Skeletal muscle satellite cell (primary cell): ENCODE data around the gene FHIT.
"Not testable (repeated sequence)": the region's sequence is repeated elsewhere in the genome, so short reads cannot be mapped to it uniquely, and the experiment has no call there.

Experiments
- H3K27me3 ChIP-seq: 2 replicates; pipeline ENCODE4 v1.7.0; 2013; ENCODE audit warnings: low read length; ENCODE audit not compliant: control insufficient read depth, insufficient read depth
- H3K36me3 ChIP-seq: 2 replicates; pipeline ENCODE4 v1.7.0; 2013; ENCODE audit warnings: mild to moderate bottlenecking, control low read depth, low read length; ENCODE audit not compliant: insufficient read depth
- H3K4me1 ChIP-seq: 2 replicates; pipeline ENCODE4 v1.7.0; 2013; ENCODE audit warnings: low read length; ENCODE audit not compliant: control insufficient read depth, insufficient read depth
- H3K4me2 ChIP-seq: 2 replicates; pipeline ENCODE4 v1.7.0; 2013; ENCODE audit warnings: mild to moderate bottlenecking, low read length
- H3K4me3 ChIP-seq: 2 replicates; pipeline ENCODE4 v1.7.0; 2013; ENCODE audit warnings: low read length
- H3K9ac ChIP-seq: 2 replicates; pipeline ENCODE4 v1.7.0; 2013; ENCODE audit warnings: mild to moderate bottlenecking, low read depth, low read length, moderate library complexity
- H3K9me3 ChIP-seq: replicated peaks from 2 replicates; pipeline ENCODE4 v1.7.0; 2013; ENCODE audit warnings: mild to moderate bottlenecking, control low read depth, low read length

Gene FHIT

GRCh38 chr3:60675424-60675823 is 575.8 kb downstream of the FHIT start:
- Histone ChIP-seq H3K9ac (no peak overlapping the region), H3K4me1 (no peaks in the 10 kb centered on the region), H3K4me2 (no peak overlapping the region), H3K4me3 (no peak overlapping the region), H3K9me3 (no peaks in the 10 kb centered on the region), H3K36me3 (no peaks in the 10 kb centered on the region), H3K27me3 (no peaks in the 10 kb centered on the region)

- Histone ChIP-seq H3K27me3 (no peaks in the 10 kb centered on the region), H3K4me2 (no peak overlapping the region), H3K4me3 (no peak overlapping the region), H3K9ac (no peak overlapping the region), H3K9me3 (no peaks in the 10 kb centered on the region), H3K36me3 (no peaks in the 10 kb centered on the region), H3K4me1 (no peaks in the 10 kb centered on the region)
Observed at GRCh38 chr3:60674870-60675269, 576.4 kb downstream of the FHIT start.

- Histone ChIP-seq H3K4me3 (no peak overlapping the region), H3K4me1 (no peaks in the 10 kb centered on the region), H3K9ac (no peak overlapping the region), H3K4me2 (peak overlapping the region; percentile 4), H3K27me3 (no peaks in the 10 kb centered on the region), H3K36me3 (no peaks in the 10 kb centered on the region), H3K9me3 (no peaks in the 10 kb centered on the region)
Observed at GRCh38 chr3:60673123-60673522, 578.1 kb downstream of the FHIT start.

- not testable (repeated sequence) for H3K4me1 ChIP-seq, H3K4me3 ChIP-seq, H3K9ac ChIP-seq, H3K4me2 ChIP-seq, H3K9me3 ChIP-seq, H3K27me3 ChIP-seq, H3K36me3 ChIP-seq
Observed at GRCh38 chr3:60672337-60672736, 578.9 kb downstream of the FHIT start.

- Histone ChIP-seq H3K27me3 (no peaks in the 10 kb centered on the region), H3K4me2 (no peak overlapping the region), H3K9ac (no peak overlapping the region), H3K9me3 (no peaks in the 10 kb centered on the region), H3K4me3 (no peak overlapping the region), H3K36me3 (no peaks in the 10 kb centered on the region), H3K4me1 (no peaks in the 10 kb centered on the region)
Observed at GRCh38 chr3:60669636-60670035, 581.6 kb downstream of the FHIT start.

GRCh38 chr3:60660026-60660425 is 591.2 kb downstream of the FHIT start:
- H3K4me1 ChIP-seq = no peaks in the 10 kb centered on the region
- H3K4me2 ChIP-seq = no peak overlapping the region
- H3K27me3 ChIP-seq = no peaks in the 10 kb centered on the region
- H3K9ac ChIP-seq = no peak overlapping the region
- no peaks in the 10 kb centered on the region for H3K9me3 ChIP-seq
- no peaks in the 10 kb centered on the region for H3K36me3 ChIP-seq
- no peak overlapping the region for H3K4me3 ChIP-seq

- no peaks in the 10 kb centered on the region for H3K4me1 ChIP-seq
- no peaks in the 10 kb centered on the region for H3K36me3 ChIP-seq
- no peaks in the 10 kb centered on the region for H3K9me3 ChIP-seq
- H3K4me3 ChIP-seq = no peak overlapping the region
- H3K27me3 ChIP-seq = no peaks in the 10 kb centered on the region
- no peak overlapping the region for H3K4me2 ChIP-seq
- H3K9ac ChIP-seq = no peak overlapping the region
Observed at GRCh38 chr3:60659098-60659497, 592.2 kb downstream of the FHIT start.

GRCh38 chr3:60657972-60658371 is 593.3 kb downstream of the FHIT start:
- Histone ChIP-seq H3K9me3 (no peaks in the 10 kb centered on the region), H3K4me3 (no peak overlapping the region), H3K36me3 (no peaks in the 10 kb centered on the region), H3K9ac (no peak overlapping the region), H3K4me1 (no peaks in the 10 kb centered on the region), H3K27me3 (no peaks in the 10 kb centered on the region), H3K4me2 (no peak overlapping the region)

GRCh38 chr3:60652829-60653228 is 598.4 kb downstream of the FHIT start:
- no peaks in the 10 kb centered on the region for H3K27me3 ChIP-seq
- H3K4me2 ChIP-seq = no peak overlapping the region
- H3K4me3 ChIP-seq = no peak overlapping the region
- no peaks in the 10 kb centered on the region for H3K4me1 ChIP-seq
- H3K9ac ChIP-seq = no peak overlapping the region
- H3K9me3 ChIP-seq = no peaks in the 10 kb centered on the region
- no peaks in the 10 kb centered on the region for H3K36me3 ChIP-seq

GRCh38 chr3:60651799-60652198 is 599.5 kb downstream of the FHIT start:
- Histone ChIP-seq H3K4me3 (no peak overlapping the region), H3K4me2 (no peak overlapping the region), H3K27me3 (no peaks in the 10 kb centered on the region), H3K9me3 (no peaks in the 10 kb centered on the region), H3K4me1 (no peaks in the 10 kb centered on the region), H3K36me3 (no peaks in the 10 kb centered on the region), H3K9ac (no peak overlapping the region)

GRCh38 chr3:60650171-60650570 is 601.1 kb downstream of the FHIT start:
- Histone ChIP-seq H3K4me1 (no peaks in the 10 kb centered on the region), H3K27me3 (no peaks in the 10 kb centered on the region), H3K4me2 (no peak overlapping the region), H3K4me3 (no peak overlapping the region), H3K9ac (no peak overlapping the region), H3K9me3 (no peaks in the 10 kb centered on the region), H3K36me3 (no peaks in the 10 kb centered on the region)

- no peak overlapping the region for H3K4me3 ChIP-seq
- no peaks in the 10 kb centered on the region for H3K36me3 ChIP-seq
- H3K4me2 ChIP-seq = no peak overlapping the region
- no peak overlapping the region for H3K9ac ChIP-seq
- H3K9me3 ChIP-seq = no peaks in the 10 kb centered on the region
- H3K27me3 ChIP-seq = no peaks in the 10 kb centered on the region
- H3K4me1 ChIP-seq = no peaks in the 10 kb centered on the region
Observed at GRCh38 chr3:60645801-60646200, 605.5 kb downstream of the FHIT start.
